Stimulated activated CD4-positive, alpha-beta T cell treated with anti-CD3 and anti-CD28 coated beads, Interleukin-2, amount 100 ng/mL, for 4 hours (primary cell): ENCODE measurements around the gene OBP2A.
"Not testable (repeated sequence)": the region's sequence is repeated elsewhere in the genome, so short reads cannot be mapped to it uniquely, and the experiment has no call there.

Source experiments
- DNase-seq: peaks from one replicate; pipeline ENCODE4 v3.0.0-alpha.2; 2020; ENCODE audit warnings: low read depth

OBP2A gene

GRCh38 chr9:135545646-135546176 lies at the start of gene OBP2A:
OBP2A (plus strand) TSS chr9:135546126; CDS start chr9:135546181, 55 bp downstream.
- not testable (repeated sequence) for DNase-seq

- DNase-seq, result no peak
Observed at GRCh38 chr9:135498381-135499126, 47.4 kb upstream of the OBP2A start.

- DNase-seq, result peak; percentile 82
Observed at GRCh38 chr9:135499326-135500070, 46.4 kb upstream of the OBP2A start.

GRCh38 chr9:135500071-135500524 lies 45.8 kb upstream of the OBP2A start:
- no peak for DNase-seq

GRCh38 chr9:135500525-135501260 lies 45.2 kb upstream of the OBP2A start, which contains the start of gene MRPS2:
MRPS2 (plus strand) TSS chr9:135500682; CDS start chr9:135500711, 29 bp downstream.
- DNase-seq, result peak; percentile 75

- DNase-seq, result no peak
Observed at GRCh38 chr9:135501261-135502167, 44.4 kb upstream of the OBP2A start.

GRCh38 chr9:135502168-135502872 lies 43.6 kb upstream of the OBP2A start:
- DNase-seq, result no peak

- no peak for DNase-seq
Observed at GRCh38 chr9:135502873-135503321, 43.0 kb upstream of the OBP2A start.

- DNase-seq, result no peak
Observed at GRCh38 chr9:135503371-135504261, 42.3 kb upstream of the OBP2A start.

- DNase-seq, result peak; percentile 42
Observed at GRCh38 chr9:135504262-135505243, 41.4 kb upstream of the OBP2A start.

GRCh38 chr9:135505406-135506187 lies 40.3 kb upstream of the OBP2A start:
- DNase-seq, result no peak

GRCh38 chr9:135506327-135507103 lies 39.4 kb upstream of the OBP2A start:
- DNase-seq, result no peak

GRCh38 chr9:135507104-135508035 lies 38.6 kb upstream of the OBP2A start:
- DNase-seq, result no peak

GRCh38 chr9:135508211-135508820 lies 37.6 kb upstream of the OBP2A start:
- DNase-seq, result no peak

GRCh38 chr9:135509458-135509857 lies 36.5 kb upstream of the OBP2A start:
- DNase-seq, result no peak
